GM04503 (cell line): ENCODE measurements around the gene POLR3GL.
"Not testable (repeated sequence)": the region's sequence is repeated elsewhere in the genome, so short reads cannot be mapped to it uniquely, and the experiment has no call there.

Source experiments
- DNase-seq: peaks from one replicate; pipeline ENCODE4 v3.0.0-alpha.2; 2012; ENCODE audit warnings: low read depth

The POLR3GL gene

GRCh38 chr1:146021050-146021445, 56.6 kb downstream of the POLR3GL start:
- no peak for DNase-seq

GRCh38 chr1:146021622-146022402, 57.3 kb downstream of the POLR3GL start, which contains the start of gene HJV:
TSS of gene HJV (minus strand) at chr1:146021735. CDS start at chr1:146020231, 1,504 bp downstream.
- DNase-seq = no peak

GRCh38 chr1:146022403-146023127, 58.1 kb downstream of the POLR3GL start:
- no peak for DNase-seq

DNA sequence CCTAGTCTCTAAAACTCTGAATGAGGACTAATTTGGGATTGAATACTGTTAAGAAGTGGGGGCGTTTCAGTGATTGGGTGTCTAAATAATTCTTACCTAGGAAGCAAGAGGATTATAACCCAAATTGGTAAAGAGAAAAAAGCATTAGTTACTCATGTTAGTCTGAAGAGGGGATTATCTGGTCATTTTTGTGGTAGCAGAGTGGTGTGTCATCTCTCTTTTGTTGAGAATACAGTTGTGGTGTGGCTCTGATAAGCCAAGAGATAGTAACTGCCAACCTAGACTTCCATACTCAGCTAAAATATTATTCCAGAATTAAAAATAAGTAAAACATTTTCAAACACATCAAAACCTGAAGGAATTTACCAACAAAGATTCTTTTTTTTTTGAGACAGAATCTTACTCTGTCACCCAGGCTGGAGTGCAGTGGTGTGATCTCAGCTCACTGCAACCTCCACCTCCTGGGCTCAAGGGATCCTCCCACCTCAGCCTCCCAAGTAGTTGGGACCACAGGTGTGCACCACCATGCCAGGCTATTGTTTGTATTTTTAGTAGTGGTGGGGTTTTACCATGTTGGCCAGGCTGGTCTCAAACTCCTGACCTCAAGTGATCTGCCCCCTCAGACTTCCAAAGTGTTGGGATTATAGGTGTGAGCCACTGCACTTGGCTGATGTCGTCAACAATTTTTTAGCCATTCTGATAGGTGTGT, 61.5 kb downstream of the POLR3GL start:
- DNase-seq = not testable (repeated sequence)

GRCh38 chr1:146026650-146027049, 62.2 kb downstream of the POLR3GL start:
- DNase-seq = not testable (repeated sequence)
